Measurements from ENCODE around the gene ICAM5.

Gene ICAM5

DNA sequence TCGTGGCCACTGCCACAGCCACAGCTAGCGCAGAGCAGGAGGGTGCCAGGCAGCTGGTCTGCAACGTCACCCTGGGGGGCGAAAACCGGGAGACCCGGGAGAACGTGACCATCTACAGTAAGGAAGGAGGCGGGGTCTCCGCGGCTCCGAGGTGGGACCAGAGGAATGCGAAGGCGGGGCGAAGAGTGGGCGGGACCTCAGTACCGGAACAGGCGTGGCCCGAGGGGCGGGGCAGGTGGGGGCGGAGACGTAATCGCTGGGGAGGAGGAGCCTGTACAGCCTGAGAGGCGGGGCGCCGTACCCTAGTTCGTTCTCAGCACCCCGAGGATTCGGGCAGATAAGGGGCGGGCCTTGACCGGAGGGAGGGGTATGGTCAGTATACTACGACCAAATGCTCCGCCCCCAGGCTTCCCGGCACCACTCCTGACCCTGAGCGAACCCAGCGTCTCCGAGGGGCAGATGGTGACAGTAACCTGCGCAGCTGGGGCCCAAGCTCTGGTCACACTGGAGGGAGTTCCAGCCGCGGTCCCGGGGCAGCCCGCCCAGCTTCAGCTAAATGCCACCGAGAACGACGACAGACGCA, 2.5 kb downstream of the ICAM5 start:
- DNase-seq: no peak
- in situ Hi-C loops (cut with HindIII; ENCODE audit: low pct_ligation_motif_present, low sequenced_read_pairs): no loop called here
- no peaks in the 10 kb centered on the region for H3K36me3 ChIP-seq (replicated peaks)
- peaks cover 60% of the 10 kb centered on the region for H3K27me3 ChIP-seq (replicated peaks)
- H3K27ac ChIP-seq: no peak overlapping the region
- TF ChIP-seq, protein P1, sequence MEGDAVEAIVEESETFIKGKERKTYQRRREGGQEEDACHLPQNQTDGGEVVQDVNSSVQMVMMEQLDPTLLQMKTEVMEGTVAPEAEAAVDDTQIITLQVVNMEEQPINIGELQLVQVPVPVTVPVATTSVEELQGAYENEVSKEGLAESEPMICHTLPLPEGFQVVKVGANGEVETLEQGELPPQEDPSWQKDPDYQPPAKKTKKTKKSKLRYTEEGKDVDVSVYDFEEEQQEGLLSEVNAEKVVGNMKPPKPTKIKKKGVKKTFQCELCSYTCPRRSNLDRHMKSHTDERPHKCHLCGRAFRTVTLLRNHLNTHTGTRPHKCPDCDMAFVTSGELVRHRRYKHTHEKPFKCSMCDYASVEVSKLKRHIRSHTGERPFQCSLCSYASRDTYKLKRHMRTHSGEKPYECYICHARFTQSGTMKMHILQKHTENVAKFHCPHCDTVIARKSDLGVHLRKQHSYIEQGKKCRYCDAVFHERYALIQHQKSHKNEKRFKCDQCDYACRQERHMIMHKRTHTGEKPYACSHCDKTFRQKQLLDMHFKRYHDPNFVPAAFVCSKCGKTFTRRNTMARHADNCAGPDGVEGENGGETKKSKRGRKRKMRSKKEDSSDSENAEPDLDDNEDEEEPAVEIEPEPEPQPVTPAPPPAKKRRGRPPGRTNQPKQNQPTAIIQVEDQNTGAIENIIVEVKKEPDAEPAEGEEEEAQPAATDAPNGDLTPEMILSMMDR (IDR thresholded peaks at IDR 0.05; ENCODE audit: low read depth, low read length, missing control alignments): no peak
- H3K4me3 ChIP-seq (ENCODE audit: low read depth, low read length): peak overlapping the region; percentile 39

DNA sequence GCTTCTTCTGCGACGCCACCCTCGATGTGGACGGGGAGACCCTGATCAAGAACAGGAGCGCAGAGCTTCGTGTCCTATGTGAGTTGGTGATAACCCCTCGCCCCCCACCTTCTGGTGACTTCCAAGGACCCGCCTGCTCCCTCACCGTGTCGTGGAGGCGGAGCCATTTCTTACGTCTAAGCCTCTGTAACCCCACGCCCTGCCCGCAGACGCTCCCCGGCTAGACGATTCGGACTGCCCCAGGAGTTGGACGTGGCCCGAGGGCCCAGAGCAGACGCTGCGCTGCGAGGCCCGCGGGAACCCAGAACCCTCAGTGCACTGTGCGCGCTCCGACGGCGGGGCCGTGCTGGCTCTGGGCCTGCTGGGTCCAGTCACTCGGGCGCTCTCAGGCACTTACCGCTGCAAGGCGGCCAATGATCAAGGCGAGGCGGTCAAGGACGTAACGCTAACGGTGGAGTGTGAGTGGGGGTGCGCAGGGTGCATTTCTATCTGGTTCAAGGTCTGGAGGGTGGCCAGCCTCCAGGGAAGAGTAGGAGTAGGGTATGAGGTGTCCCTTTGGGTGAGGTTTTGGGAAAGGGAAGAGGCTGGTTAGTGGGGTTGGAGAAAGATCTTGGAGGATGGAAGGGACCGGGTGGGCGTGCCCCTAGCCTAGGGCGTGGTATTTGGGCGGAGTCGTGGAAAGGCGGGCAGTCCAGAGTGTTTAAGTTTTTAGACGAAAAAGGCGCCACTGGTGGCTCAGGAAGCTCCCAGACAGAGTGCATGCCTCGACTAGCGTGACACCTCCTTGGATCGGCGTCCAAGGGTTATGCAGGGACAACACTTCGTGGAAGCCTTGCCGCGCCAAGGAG, 3.3 kb downstream of the ICAM5 start:
- DNase-seq: no peak
- peaks cover 60% of the 10 kb centered on the region for H3K27me3 ChIP-seq (replicated peaks)
- no peaks in the 10 kb centered on the region for H3K36me3 ChIP-seq (replicated peaks)
- H3K4me3 ChIP-seq (ENCODE audit: low read depth, low read length): no peak overlapping the region
- in situ Hi-C loops (cut with HindIII; ENCODE audit: low pct_ligation_motif_present, low sequenced_read_pairs): no loop called here
- no peak overlapping the region for H3K27ac ChIP-seq
- TF ChIP-seq, protein P1 (IDR thresholded peaks at IDR 0.05; ENCODE audit: low read depth, low read length, missing control alignments): no peak

DNA sequence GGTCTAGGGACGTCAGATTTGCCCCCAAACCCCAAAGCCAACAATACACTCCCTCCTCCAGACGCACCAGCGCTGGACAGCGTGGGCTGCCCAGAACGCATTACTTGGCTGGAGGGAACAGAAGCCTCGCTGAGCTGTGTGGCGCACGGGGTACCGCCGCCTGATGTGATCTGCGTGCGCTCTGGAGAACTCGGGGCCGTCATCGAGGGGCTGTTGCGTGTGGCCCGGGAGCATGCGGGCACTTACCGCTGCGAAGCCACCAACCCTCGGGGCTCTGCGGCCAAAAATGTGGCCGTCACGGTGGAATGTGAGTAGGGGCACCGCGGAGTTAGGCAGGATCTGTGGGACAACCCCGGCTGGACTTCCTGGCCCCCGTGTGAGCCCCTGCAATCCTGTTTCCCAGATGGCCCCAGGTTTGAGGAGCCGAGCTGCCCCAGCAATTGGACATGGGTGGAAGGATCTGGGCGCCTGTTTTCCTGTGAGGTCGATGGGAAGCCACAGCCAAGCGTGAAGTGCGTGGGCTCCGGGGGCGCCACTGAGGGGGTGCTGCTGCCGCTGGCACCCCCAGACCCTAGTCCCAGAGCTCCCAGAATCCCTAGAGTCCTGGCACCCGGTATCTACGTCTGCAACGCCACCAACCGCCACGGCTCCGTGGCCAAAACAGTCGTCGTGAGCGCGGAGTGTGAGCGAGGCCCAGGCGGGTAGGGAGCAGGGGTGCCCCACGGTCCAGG, 4.0 kb downstream of the ICAM5 start:
- no peak for DNase-seq
- TF ChIP-seq, protein P1 (IDR thresholded peaks at IDR 0.05; ENCODE audit: low read depth, low read length, missing control alignments): no peak
- in situ Hi-C loops (cut with HindIII; ENCODE audit: low pct_ligation_motif_present, low sequenced_read_pairs): no loop called here
- Histone ChIP-seq H3K27me3 (replicated peaks) (peaks cover 60% of the 10 kb centered on the region), H3K36me3 (replicated peaks) (no peaks in the 10 kb centered on the region), H3K27ac (no peak overlapping the region), H3K4me3 (ENCODE audit: low read depth, low read length) (no peak overlapping the region)

DNA sequence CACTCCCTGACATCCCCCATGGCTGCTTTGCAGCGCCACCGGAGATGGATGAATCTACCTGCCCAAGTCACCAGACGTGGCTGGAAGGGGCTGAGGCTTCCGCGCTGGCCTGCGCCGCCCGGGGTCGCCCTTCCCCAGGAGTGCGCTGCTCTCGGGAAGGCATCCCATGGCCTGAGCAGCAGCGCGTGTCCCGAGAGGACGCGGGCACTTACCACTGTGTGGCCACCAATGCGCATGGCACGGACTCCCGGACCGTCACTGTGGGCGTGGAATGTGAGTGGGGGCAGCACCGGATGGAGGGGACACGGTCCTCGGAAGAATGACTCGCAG, 4.6 kb downstream of the ICAM5 start:
- TF ChIP-seq, protein P1 (IDR thresholded peaks at IDR 0.05; ENCODE audit: low read depth, low read length, missing control alignments): peak; percentile 40
- no peaks in the 10 kb centered on the region for H3K36me3 ChIP-seq (replicated peaks)
- H3K27ac ChIP-seq: no peak overlapping the region
- DNase-seq: no peak
- in situ Hi-C loops (cut with HindIII; ENCODE audit: low pct_ligation_motif_present, low sequenced_read_pairs): no loop called here
- H3K27me3 ChIP-seq (replicated peaks): peaks cover 60% of the 10 kb centered on the region
- no peak overlapping the region for H3K4me3 ChIP-seq (ENCODE audit: low read depth, low read length)

DNA sequence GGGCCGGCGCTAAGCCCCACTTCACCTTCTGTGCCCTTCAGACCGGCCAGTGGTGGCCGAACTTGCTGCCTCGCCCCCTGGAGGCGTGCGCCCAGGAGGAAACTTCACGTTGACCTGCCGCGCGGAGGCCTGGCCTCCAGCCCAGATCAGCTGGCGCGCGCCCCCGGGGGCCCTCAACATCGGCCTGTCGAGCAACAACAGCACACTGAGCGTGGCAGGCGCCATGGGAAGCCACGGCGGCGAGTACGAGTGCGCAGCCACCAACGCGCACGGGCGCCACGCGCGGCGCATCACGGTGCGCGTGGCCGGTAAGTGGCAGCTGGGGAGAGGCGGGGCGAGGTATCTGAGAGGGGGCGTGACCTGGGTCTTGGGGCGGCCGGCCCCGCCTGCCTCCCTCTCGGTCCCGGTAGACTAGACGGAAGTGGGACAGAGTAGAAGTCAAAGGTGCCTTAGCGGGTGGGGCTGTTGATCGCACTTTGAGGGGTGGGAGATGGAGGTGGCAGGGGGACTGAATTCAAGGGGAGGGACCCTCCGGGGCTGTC, 5.6 kb downstream of the ICAM5 start:
- TF ChIP-seq, protein P1 (IDR thresholded peaks at IDR 0.05; ENCODE audit: low read depth, low read length, missing control alignments): peak; percentile 29
- no peak overlapping the region for H3K27ac ChIP-seq
- H3K4me3 ChIP-seq (ENCODE audit: low read depth, low read length): peak overlapping the region; percentile 1
- H3K27me3 ChIP-seq (replicated peaks): peaks cover 55% of the 10 kb centered on the region
- DNase-seq: no peak
- no peaks in the 10 kb centered on the region for H3K36me3 ChIP-seq (replicated peaks)
- in situ Hi-C loops (cut with HindIII; ENCODE audit: low pct_ligation_motif_present, low sequenced_read_pairs): no loop called here

Measured in brain microvascular endothelial cell (primary cell).